Measurements from ENCODE around the gene IRF2BP2.

IRF2BP2 gene

DNA sequence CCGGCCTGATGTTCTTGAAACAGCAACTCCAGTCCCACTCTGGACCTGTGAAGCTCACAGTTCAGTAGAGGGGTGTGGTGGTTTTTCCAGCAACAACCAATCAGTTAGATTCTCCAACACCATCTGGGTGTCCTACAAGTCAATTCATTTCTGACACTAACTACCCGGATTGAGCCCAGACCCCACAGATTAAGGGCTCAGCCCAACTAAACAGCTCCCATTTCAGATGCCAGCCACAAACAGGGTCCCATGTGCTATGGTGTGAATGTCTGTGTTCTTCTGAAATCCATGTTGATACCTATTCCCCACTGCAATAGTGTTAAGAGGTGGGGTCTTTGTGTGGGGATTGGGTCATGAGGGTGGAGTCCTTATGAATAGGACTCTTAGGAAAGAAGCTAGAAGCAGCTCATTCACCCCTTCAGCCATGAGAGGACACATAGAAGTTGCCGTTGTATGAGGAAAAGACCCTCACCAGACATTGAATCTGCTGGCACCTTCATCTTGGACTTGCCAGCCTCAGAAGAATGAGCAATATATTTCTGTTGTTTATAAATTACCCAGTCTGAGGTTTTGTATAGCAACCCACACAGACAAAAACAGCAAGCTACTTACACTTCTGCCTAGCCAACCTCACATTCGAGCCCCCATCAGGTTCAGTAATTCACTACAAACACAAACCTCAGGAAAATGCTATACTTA is 53.6 kb downstream of the IRF2BP2 start:
- no peak for DNase-seq (ENCODE audit: low read depth in 3 of 3)

- DNase-seq (ENCODE audit: low read depth in 3 of 3) = no peak
These were observed 54.5 kb downstream of the IRF2BP2 start for GRCh38 chr1:234555390-234556024.

GRCh38 chr1:234554698-234555311 is 55.2 kb downstream of the IRF2BP2 start:
- DNase-seq (ENCODE audit: low read depth in 3 of 3) = no peak
